Astrocyte of the spinal cord (primary cell): ENCODE data around the gene PPARG.
"Not testable (repeated sequence)": the region's sequence is repeated elsewhere in the genome, so short reads cannot be mapped to it uniquely, and the experiment has no call there.

Source experiments
- DNase-seq: peaks from one replicate; pipeline ENCODE4 v3.0.0; 2011; ENCODE audit warnings: low read depth, low spot score
- H3K4me3 ChIP-seq: 2 replicates; pipeline ENCODE4 v1.5.1; 2011; ENCODE audit warnings: low read depth, mild to moderate bottlenecking, low read length, moderate library complexity
- in situ Hi-C: cut with HindIII; loops from 2 replicates; pipeline ENCODE4 v1.10.0; 2017; ENCODE audit warnings: low sequenced_read_pairs
- TF ChIP-seq, protein P1 (sequence below): IDR thresholded peaks from 2 replicates; pipeline ENCODE4 v1.5.1; 2012; ENCODE audit warnings: low read depth, mild to moderate bottlenecking, low read length, inconsistent platforms

Gene PPARG

DNA sequence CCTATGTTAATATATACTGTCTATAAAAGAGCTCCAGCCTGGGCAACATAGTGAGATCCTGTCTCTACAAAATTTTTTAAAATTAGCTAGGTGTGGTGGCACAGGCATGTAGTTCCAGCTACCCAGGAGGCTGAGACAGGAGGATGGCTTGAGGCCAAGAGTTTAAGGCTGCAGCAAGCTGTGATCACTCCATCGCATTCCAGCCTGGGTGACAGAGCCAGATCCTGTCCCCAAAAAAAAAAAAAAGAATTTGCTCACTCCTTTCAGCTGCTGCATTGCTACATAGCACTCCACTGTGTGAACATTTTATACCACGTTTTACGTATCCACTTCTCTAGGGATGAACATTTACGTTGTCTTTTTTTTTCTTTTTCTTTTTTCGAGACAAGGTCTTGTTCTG, 189.5 kb downstream of the PPARG start:
- H3K4me3 ChIP-seq, result no peak overlapping the region
- no peak for DNase-seq
- TF ChIP-seq, protein P1, sequence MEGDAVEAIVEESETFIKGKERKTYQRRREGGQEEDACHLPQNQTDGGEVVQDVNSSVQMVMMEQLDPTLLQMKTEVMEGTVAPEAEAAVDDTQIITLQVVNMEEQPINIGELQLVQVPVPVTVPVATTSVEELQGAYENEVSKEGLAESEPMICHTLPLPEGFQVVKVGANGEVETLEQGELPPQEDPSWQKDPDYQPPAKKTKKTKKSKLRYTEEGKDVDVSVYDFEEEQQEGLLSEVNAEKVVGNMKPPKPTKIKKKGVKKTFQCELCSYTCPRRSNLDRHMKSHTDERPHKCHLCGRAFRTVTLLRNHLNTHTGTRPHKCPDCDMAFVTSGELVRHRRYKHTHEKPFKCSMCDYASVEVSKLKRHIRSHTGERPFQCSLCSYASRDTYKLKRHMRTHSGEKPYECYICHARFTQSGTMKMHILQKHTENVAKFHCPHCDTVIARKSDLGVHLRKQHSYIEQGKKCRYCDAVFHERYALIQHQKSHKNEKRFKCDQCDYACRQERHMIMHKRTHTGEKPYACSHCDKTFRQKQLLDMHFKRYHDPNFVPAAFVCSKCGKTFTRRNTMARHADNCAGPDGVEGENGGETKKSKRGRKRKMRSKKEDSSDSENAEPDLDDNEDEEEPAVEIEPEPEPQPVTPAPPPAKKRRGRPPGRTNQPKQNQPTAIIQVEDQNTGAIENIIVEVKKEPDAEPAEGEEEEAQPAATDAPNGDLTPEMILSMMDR, result no peak
- in situ Hi-C loops, result no loop called here

DNA sequence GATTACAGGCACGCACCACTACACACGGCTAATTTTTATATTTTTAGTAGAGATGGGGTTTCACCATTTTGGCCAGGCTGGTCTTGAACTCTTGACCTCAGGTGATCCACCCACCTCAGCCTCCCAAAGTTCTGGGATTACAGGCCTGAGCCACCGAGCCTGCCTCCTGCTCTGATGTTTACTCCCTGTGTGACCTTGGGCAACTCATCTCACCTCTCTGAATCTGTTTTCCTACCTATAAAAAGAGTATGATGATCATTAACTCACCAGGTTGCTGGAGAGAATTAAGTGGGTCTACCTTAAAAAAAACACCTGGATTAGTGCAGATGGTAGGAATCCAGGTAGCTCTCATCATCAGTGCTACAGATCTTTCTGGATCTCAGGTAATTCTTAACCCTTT, 190.3 kb downstream of the PPARG start:
- H3K4me3 ChIP-seq, DNase-seq, in situ Hi-C loops: not testable (repeated sequence)

GRCh38 chr3:12479919-12480427, 191.1 kb downstream of the PPARG start:
- no peak overlapping the region for H3K4me3 ChIP-seq
- TF ChIP-seq, protein P1, result peak; percentile 51
- in situ Hi-C loops, result no loop called here
- DNase-seq, result peak; percentile 42

DNA sequence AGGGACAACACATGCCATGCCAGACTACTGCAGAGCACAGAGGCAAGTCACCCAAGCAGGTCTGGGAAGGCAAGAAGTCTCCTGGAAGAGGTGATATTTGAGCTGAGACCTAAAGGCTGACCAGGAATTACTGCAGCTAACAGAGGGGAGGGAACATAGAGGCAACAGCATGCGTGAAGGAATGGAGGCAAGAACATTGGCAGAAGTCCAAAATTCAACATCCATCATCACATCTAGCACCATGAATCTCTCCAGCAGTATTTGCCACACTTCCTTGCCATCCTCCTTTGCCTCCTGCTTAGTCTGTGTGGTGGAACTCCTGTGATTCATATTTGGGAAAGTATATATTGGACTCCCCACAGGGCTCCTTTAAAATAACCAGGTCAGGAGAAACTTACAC, 194.5 kb downstream of the PPARG start:
- TF ChIP-seq, protein P1, result no peak
- in situ Hi-C loops, result no loop called here
- DNase-seq, result no peak
- peak overlapping the region; percentile 66 for H3K4me3 ChIP-seq

DNA sequence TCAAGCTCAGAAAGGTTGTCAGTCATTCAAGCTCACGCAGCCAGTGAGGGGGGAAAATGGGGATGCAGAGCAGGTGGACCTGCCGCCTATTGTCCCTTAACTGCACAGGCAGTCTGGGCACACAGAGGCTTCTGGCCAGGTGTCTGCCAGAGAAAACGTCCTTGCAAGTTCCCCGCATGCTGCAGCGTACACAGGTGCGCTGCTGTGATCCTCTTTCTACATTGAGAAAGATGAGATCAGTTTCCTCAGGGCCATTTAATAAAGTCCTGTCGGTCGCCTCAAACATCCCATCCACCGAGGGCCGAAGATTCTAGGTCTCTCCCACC, 195.0 kb downstream of the PPARG start:
- H3K4me3 ChIP-seq, result peak overlapping the region; percentile 66
- DNase-seq, result no peak
- TF ChIP-seq, protein P1, result no peak
- in situ Hi-C loops, result no loop called here
